Measurements from ENCODE around the gene CCDC152.
"Not testable (repeated sequence)": the region's sequence is repeated elsewhere in the genome, so short reads cannot be mapped to it uniquely, and the experiment has no call there.

CCDC152 gene

GRCh38 chr5:42840842-42841567, 84.4 kb downstream of the CCDC152 start:
- no peak for TF ChIP-seq CTCF (IDR thresholded peaks at IDR 0.05; ENCODE audit: borderline replicate concordance, control extremely low read depth, extremely low read depth, insufficient read depth, missing control alignments)
- in situ Hi-C loops (cut with MboI; ENCODE audit: low sequenced_read_pairs, unreplicated experiment), result no loop called here
- DNase-seq (ENCODE audit: low spot score), result no peak

DNA sequence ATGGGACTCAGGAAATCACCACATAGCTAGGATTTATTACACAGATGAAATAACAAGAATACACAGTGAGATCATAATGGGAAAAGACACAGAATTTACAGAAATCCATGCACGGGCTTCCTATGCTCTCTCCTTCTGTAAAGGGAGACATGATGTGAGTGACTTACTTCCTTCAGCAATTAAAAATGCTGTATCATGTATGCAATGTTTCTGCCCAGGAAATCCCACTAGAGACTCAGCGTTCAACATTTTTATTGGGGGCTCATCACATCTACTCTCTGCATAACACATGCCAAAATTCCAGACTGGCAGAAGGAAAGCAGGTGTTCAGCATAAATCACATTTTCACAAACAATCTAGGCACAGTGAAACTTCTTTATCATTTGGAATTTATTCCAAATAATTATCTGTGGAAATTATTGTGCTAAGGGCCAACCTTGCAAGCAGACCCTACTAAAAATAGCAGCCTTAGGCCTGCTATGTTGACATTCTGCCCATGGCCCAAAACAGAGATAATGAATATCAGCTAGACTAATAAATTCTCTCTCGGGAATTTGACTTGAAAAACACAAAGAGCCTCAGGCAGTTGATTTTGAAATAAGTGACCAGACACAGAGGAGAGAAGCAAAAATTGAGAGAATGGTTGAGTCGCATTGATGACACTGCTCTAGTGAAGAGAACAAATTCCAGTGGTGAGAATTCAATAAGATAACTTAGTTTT, 86.5 kb downstream of the CCDC152 start:
- TF ChIP-seq CTCF (IDR thresholded peaks at IDR 0.05; ENCODE audit: borderline replicate concordance, control extremely low read depth, extremely low read depth, insufficient read depth, missing control alignments), result no peak
- DNase-seq (ENCODE audit: low spot score), result no peak
- in situ Hi-C loops (cut with MboI; ENCODE audit: low sequenced_read_pairs, unreplicated experiment), result no loop called here

- no peak for TF ChIP-seq CTCF (IDR thresholded peaks at IDR 0.05; ENCODE audit: borderline replicate concordance, control extremely low read depth, extremely low read depth, insufficient read depth, missing control alignments)
- no peak for DNase-seq (ENCODE audit: low spot score)
- in situ Hi-C loops (cut with MboI; ENCODE audit: low sequenced_read_pairs, unreplicated experiment), result no loop called here
These were observed 87.2 kb downstream of the CCDC152 start for GRCh38 chr5:42843675-42844292.

DNA sequence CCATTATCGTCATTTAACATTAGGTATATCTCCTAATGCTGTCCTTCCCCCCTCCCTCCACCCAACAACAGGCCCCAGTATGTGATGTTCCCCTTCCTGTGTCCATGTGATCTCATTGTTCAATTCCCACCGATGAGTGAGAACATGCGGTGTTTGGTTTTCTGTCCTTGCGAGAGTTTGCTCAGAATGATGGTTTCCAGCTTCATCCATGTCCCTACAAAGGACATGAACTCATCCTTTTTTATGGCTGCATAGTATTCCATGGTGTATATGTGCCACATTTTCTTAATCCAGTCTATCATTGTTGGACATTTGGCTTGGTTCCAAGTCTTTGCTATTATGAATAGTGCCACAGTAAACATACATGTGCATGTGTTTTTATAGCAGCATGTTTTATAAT, 87.8 kb downstream of the CCDC152 start:
- in situ Hi-C loops (cut with MboI; ENCODE audit: low sequenced_read_pairs, unreplicated experiment); DNase-seq (ENCODE audit: low spot score): not testable (repeated sequence)

DNA sequence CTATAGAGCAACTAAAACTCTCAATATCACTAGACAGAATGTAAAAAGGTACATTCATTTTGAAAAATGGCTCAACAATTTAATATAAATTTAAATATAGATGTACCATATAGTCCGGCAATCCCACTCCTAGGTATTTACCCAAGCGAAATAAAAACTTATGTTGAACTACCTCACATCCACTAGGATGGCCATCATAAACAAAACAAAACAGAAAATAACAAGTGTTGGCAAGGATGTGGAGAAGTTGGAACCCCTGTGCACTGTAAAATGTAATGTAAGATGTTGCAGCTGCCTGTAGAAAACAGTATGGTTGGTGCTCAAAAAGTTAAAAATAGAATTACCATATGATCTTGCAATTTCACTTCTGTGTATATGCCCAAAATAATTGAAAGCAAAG, 91.9 kb downstream of the CCDC152 start:
- in situ Hi-C loops (cut with MboI; ENCODE audit: low sequenced_read_pairs, unreplicated experiment), result no loop called here
- TF ChIP-seq CTCF (IDR thresholded peaks at IDR 0.05; ENCODE audit: borderline replicate concordance, control extremely low read depth, extremely low read depth, insufficient read depth, missing control alignments), result no peak
- DNase-seq (ENCODE audit: low spot score), result no peak

- in situ Hi-C loops (cut with MboI; ENCODE audit: low sequenced_read_pairs, unreplicated experiment), result no loop called here
- no peak for DNase-seq (ENCODE audit: low spot score)
- TF ChIP-seq CTCF (IDR thresholded peaks at IDR 0.05; ENCODE audit: borderline replicate concordance, control extremely low read depth, extremely low read depth, insufficient read depth, missing control alignments), result no peak
These were observed 94.9 kb downstream of the CCDC152 start for GRCh38 chr5:42851481-42851880.
